CD4-positive, alpha-beta T cell treated with Interleukin-2 at 100 ng/mL for 4 hours (primary cell): ENCODE measurements around the gene KMT2B.
"Not testable (repeated sequence)": the region's sequence is repeated elsewhere in the genome, so short reads cannot be mapped to it uniquely, and the experiment has no call there.

Experiments
- DNase-seq: peaks from one replicate; pipeline ENCODE4 v3.0.0-alpha.2; 2020; ENCODE audit warnings: low spot score

The KMT2B gene

DNA sequence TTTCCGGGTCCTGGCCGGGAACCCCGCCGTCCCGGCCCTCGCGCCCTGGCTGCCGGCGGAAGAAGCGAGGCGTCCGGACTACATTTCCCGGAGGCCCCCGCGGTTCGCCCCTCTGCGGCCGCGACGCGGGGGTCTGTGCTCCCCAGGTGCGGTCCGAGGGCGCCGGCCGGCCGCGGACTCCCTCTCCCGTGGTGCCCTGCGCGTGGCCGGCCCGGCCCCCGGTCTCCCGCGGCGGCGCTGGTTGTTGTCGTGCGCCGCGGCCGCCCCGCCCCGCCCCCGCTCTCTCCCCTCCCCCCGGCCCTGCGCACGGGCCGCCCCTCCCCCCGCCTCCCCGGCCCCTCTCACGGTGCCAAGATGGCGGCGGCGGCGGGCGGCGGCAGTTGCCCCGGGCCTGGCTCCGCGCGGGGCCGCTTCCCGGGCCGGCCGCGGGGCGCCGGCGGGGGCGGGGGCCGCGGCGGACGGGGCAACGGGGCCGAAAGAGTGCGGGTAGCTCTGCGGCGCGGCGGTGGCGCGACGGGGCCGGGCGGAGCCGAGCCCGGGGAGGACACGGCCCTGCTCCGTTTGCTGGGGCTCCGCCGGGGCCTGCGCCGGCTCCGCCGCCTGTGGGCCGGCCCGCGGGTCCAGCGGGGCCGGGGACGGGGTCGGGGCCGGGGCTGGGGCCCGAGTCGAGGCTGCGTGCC, at the start of gene KMT2B:
TSS of gene KMT2B (plus strand) at position 339 of the 680 bp plus-strand sequence. CDS start at position 355, 16 bp downstream.
- DNase-seq: no peak

- no peak for DNase-seq
Measured at GRCh38 chr19:35669566-35669965, 48.2 kb upstream of the KMT2B start.

GRCh38 chr19:35669974-35670373, 47.8 kb upstream of the KMT2B start:
- no peak for DNase-seq

DNA sequence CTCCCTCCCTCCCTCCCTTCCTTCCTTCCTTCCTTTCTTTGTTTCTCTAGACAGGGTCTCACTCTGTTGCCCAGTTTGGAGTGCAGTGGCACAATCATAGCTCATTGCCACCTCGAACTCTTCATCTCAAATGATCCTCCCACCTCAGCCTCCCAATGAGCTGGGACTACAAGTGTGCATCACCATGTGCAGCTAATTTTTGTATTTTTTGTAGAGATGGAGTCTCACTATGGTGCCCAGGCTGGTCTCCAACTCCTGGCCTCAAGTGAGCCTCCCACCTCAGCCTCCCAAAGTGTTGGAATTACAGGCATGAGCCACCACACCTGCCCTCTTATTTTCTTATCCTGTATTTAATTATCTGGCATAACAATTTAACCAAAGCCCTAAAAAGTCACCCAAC, 47.1 kb upstream of the KMT2B start:
- no peak for DNase-seq

- no peak for DNase-seq
Measured at GRCh38 chr19:35671818-35672217, 46.0 kb upstream of the KMT2B start.

- DNase-seq: peak; percentile 43
Measured at GRCh38 chr19:35673121-35673804, 44.5 kb upstream of the KMT2B start.

GRCh38 chr19:35675589-35676140, 42.1 kb upstream of the KMT2B start:
- no peak for DNase-seq

DNA sequence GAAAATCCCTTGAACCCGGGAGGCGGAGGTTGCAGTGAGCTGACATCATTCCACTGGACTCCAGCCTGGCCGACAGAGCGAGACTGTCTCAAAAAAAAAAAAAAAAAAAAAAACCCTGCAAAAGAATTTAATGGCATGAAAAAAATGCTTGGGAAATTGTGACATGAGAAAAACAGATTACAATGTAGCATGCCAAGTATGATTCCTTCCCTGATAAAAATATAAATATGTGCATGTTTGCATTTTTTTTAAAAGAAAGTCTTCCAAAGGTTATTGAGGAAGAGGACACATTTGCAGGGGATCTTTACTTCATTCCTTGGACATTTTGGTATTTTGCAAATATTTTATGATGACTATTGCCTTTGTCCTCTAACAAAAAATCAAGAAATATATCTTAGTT, 28.0 kb upstream of the KMT2B start:
- no peak for DNase-seq

DNA sequence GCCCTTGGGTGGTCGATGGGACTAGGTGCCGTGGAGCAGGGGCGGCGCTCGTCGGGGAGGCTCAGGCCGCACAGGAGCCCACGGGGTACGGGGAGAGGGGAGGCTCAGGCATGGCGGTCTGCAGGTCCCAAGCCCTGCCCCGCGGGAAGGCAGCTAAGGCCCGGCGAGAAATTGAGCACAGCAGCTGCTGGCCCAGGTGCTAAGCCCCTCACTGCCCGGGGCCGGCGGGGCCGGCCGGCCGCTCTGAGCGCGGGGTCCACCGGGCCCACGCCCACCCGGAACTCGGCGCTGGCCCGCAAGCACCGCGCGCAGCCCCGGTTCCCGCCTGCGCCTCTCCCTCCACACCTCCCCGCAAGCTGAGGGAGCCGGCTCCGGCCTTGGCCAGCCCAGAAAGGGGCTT, 26.7 kb upstream of the KMT2B start:
- DNase-seq: not testable (repeated sequence)

DNA sequence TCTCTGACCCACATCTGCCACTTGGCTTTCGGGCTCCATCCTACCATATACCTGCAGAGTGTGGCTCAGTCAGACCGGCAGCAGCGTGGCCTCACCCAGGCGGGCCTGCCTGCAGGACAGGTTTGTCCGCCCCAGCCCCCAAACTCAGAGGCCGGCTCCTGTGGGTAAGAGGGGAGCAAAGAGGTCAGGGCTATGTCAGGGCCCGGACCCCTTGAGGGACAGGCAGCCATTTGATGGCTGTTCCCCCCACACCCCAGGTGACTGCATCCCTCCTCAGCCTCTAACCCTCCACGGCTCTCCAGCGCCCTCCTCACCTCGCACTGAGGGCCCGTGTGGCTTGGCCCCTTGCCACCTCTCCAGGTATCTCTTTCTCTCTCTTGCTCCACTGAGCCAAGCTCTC, 25.8 kb upstream of the KMT2B start:
- no peak for DNase-seq

GRCh38 chr19:35693422-35693821, 24.4 kb upstream of the KMT2B start:
- no peak for DNase-seq

DNA sequence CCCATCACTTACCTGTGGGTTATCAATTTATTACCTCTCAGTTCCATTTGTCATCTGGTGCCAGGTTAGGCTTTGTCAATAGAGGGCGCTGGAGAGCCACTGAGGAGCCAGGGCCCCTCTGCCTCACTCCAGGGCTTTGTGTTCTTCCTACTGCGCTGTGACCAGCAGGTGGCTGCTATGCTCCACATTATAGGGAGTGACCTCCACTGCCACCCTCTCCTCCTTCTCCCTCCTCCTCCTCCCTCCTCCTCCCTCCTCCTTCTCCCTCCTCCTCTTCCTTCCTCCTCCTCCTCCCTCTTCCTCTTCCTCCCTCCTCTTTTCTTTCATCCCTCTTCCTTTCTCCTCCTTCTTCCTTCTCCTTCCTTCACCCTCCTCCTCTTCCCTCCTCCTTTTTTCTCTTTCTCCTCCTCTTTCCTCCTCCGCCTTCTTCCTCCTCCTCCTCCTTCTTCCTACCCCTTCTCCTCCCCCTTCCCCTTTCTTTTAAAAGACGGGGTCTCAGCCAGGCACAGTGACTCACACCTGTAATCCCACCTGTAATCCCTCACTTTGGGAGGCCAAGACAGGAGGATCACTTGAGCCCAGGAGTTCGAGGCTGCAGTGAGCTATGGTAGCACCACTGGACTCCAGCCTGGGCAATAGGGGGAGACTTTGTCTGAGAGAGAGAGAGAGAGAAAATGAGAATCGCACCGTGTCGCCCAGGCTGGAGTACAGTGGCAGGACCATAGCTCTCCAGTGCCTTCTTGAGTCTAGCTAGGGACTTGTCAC, 23.8 kb upstream of the KMT2B start:
- DNase-seq: peak; percentile 95

DNA sequence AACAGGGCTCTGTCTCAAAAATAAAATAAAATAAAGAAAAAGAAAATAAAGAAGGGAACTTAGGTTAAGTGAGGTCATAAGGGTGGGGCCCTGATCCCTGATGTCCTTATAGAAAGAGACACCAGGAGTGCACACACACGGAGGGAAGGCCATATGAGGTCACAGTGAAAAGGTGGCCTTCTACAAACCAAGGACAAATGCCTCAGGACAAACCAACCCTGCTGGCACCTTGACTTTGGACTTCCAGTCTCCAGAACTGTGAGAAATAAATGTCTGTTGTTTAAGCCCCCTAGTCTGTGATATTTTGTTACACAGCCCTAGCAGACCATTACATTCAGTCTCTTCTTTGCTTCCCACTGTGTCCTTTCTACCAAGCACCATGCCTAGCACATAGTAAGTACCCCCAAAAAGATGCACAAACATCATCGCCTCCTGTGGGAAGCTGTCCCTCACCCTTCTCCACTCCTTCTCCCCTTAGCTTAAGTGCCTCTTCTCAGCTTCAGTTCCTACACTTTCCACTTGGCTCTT, 21.8 kb upstream of the KMT2B start:
- no peak for DNase-seq

GRCh38 chr19:35696835-35697234, 21.0 kb upstream of the KMT2B start:
- DNase-seq: no peak

DNA sequence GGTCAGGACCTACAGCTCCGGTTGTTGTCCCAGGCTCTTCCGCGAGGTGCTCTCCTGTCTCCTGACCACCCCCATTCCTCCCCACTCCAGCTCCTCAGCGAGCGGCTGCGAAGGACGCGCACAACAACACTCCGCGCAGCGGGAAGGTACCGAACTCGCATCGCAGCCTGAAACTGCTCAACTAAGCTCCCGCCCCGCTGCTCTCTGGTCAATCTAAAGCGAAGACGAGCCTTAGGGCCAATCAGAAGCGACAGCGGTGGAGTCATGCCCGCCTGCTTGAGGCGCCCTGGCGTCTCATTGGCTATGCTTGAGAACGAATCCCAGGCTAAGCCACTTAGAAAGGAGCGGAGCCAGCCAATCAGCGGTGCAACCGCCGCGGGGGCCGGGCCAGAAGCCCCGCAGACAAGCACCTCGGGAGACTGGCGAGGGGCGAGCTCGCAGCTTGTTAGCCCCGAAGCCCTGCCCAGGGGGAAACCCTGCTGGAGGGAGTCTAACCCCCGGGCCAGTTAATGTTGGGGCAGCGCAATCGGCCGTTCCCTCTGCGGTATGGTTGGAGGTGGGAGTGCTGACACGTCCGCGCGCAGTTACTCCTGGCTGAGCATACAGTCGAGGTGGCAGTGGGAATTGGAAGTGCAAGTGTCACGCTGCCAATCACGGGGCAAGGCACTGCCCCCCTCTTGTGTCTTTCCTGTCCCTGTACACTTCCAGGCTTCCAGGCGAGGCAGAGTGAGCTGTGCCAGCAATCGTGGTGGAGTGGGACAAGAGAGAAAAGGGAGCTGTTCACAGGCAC, 15.4 kb upstream of the KMT2B start:
- peak; percentile 96 for DNase-seq

DNA sequence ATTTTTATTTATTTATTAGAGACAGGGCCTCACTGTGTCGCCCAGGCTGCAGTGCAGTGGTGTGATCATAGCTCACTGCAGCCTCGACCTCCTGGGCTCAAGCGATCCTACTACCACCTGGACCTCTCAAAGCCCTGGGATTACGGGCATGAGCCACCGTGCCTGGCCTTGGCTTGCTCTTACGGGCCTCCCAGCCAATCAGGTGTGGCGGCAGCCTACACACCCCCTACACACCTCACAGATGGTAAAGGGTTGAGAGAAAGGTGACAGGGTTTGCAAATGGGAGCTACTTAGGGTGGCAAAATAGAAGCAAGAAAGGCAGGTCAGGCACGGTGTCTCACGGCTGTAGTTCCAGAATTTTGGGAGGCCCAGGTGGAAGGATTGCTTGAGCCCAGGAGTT, 14.5 kb upstream of the KMT2B start:
- DNase-seq: no peak

- no peak for DNase-seq
Measured at GRCh38 chr19:35704218-35704617, 13.6 kb upstream of the KMT2B start, which contains the start of gene ZBTB32. TSS of gene ZBTB32 (plus strand) at chr19:35704558. CDS start at chr19:35714627, 10,069 bp downstream.

GRCh38 chr19:35708391-35708790, 9.4 kb upstream of the KMT2B start:
- no peak for DNase-seq

GRCh38 chr19:35710784-35711723, 6.7 kb upstream of the KMT2B start:
- DNase-seq: peak; percentile 71
